Ecto neural progenitor cell (in vitro differentiated cells): ENCODE measurements around the gene PRAC1.

Experiments used
- DNase-seq: peaks from one replicate; pipeline ENCODE4 v3.0.0-alpha.2; 2018; ENCODE audit warnings: low spot score

The PRAC1 gene

DNA sequence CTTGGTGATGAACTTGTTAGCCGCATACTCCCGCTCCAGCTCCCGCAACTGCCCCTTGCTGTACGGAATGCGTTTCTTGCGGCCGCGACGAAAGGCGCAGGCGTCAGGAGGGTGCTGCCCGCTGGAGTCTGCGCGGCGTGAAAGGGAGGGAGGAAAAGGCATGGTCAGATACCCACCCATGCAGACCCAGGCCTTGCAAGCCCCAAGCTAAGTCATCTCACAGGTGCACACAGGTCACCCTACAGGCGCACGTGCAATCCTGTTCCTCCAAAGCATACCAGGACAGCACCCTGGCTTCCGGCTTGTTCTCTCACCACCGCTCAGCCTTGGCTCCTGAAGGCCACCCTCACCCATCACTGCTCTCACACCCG, 4.6 kb upstream of the PRAC1 start:
- DNase-seq = no peak

- DNase-seq = no peak
Measured at GRCh38 chr17:48726114-48726915, 4.0 kb upstream of the PRAC1 start.

DNA sequence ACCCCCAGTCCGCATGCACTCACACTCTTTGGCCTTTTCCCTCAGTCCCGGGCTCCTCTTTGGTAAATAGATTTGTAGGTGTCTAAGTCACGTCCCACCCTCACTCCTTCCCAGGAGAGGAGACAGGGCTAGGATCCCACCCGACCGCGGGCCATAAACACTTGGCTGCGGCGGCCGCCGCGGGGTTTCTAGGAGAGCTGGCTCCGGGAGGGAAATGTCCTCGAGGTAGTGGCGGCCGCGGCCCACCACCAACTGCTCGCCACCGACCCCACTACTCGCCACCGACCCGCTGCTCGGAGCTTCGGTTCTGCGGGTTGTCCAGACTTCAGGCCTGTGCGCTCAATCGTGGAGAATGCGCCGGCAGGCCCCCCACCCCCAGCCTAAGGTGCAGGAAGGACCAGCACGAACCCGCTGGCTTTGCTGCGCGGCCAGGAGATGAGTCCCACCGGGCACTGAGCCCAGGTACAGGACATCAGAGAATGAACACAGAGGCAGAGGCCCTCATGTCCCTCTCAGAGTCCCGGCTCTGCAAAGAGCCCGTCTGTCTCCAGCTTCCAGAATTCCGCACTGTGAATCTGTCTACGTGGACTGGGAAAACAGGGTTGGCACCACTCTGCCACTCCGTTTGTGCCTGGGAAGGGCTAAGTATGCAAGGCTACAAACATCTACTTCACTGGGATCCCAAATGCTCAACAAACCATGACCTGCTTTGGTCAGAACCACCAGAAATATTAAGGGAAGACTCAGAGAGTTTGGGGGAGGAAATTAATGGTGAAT, 3.2 kb upstream of the PRAC1 start:
- no peak for DNase-seq

DNA sequence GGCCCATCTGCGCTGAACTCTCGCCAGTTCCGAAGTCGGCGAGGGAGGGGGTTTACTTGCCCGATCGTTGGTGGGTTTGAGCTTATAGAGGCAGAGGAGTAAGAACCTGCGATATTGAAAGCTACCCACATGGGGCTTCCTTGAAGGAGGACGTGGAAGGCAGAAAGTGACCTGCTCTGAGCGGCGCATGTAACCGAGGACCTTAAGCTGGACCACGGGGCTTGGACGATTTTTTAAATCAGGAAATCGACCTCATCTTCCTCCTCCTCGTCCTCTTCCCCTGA, 2.6 kb upstream of the PRAC1 start:
- DNase-seq = no peak

GRCh38 chr17:48724251-48725003, 2.1 kb upstream of the PRAC1 start:
- DNase-seq = peak; percentile 93

GRCh38 chr17:48723423-48724250, 1.3 kb upstream of the PRAC1 start:
- no peak for DNase-seq

- no peak for DNase-seq
Measured at GRCh38 chr17:48722915-48723422, 651 bp upstream of the PRAC1 start, which contains the start of gene PRAC2. Gene PRAC2, plus strand, starts transcription at chr17:48723185. Its CDS starts 1,226 bp downstream, at chr17:48724411.

DNA sequence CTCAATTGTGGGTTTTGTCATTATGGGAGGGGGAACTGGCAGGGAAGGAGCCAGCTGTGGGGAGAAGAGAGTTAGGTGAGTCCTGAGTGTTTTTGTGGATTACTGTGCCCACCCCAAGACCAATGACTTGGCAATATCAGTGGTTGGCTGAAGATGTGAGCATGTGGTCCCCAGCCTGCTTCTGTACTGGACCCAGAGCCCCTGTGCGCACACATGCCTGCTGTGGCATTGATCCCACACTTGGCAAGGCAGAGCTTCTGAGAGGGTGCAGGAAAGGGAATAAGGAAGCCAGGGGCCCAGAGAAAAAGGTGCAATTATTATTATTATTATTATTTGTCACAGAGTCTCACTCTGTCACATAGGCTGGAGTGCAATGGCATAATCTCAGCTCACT, 1.3 kb downstream of the PRAC1 start:
- DNase-seq = no peak

DNA sequence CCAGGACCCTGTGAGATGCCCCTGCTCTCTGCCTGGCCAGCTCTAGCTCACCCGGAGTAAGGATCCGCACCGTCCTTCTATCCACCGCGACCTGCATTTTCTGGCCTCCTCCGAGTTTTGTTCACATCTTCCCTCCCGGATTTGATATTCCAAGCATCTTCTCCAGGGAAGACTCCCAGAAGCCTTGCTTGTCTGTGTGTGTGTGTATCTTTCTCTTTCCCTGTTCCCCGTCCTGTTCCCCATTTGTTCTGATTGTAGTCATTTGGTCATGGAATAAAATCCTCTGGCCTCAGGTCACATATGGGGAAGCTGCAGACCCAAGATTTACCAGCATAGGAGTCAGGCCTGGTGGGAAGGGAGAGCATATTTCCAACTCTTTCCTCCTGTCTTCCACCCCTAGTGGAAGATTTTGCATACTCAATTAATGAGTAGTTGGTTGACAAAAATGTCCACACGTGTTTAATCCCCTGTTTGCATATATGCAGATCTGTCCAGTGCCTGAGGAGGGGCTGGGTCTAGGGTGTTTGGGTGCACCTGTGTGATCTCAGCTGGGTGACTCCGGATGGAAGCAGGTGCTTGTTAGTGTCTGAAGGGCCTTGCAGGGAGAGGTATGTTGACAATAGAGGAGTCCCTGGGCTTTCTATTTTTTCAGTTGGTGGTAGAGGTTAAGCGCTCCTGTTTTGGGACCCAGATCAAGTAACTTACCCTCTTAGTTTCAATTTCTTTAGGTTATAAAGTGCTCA, 1.9 kb downstream of the PRAC1 start:
- no peak for DNase-seq

GRCh38 chr17:48719642-48720265, 2.6 kb downstream of the PRAC1 start:
- no peak for DNase-seq

DNA sequence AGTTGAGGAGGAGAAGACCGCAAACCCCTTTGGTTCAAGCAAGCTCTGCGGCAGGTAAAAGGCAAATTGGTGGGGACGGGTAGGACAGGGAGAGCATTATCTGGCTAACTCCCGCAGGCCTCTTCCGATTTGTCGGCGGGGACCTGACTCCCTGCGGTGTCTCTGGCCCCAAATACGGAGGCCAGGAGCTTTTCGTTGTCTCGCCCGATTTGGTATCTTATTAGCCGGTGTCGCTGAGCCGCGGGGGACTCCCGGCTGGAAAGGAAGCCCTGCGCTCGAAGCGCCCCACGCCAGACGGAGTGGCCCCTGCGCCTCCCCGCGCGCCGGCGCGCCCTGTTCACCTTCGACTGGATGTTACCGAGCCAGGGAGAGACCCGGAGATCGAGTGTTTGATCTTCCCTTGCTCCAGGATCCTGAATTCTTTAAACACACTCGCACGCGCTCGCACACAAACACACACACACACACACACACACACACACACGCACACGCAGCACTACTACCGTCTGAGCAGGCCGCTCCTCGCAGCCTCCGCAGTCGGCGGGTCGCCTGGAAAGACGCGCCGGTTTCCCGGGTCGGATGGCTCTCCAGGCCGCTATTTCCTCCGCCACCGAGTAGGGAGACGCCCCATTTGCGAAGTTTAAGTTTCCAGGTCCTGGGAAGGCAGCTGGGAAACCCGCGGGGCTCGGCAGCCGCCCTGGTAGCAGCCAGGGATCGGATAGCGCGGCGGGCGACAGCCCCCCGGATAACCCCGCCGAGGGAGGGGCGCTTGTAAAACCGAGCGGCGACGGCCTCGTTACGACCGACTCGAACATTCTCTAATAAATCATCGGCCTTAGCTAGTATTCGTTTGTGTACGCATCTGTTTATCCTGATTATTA, 3.3 kb downstream of the PRAC1 start:
- peak; percentile 71 for DNase-seq

- DNase-seq = no peak
Measured at GRCh38 chr17:48718227-48718760, 4.0 kb downstream of the PRAC1 start.

- no peak for DNase-seq
Measured at GRCh38 chr17:48717367-48718226, 4.7 kb downstream of the PRAC1 start.

- peak; percentile 36 for DNase-seq
Measured at GRCh38 chr17:48716549-48716948, 5.8 kb downstream of the PRAC1 start.

- DNase-seq = peak; percentile 26
Measured at GRCh38 chr17:48715496-48716399, 6.6 kb downstream of the PRAC1 start.

DNA sequence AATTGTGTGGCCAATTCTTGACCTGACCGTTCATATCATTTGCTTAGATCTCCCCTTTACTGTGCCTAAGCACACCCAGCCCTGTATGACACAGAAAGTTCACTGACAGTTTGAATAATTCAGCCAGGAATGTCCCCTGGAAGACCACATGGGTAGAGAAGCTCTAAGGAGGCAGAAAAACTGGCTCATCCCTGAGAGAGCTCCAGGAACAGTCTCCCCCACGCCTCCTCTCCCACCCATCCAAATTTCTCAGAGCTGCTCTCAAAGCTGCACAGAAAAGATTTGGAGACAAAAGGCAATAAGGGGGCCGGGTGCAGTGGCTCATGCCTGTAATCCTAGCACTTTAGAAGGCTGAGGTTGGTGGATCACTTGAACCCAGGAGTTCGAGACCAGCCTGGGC, 11.2 kb downstream of the PRAC1 start:
- DNase-seq = peak; percentile 41
